Cardiac muscle cell (in vitro differentiated cells and primary cell): Measurements from ENCODE around the gene SPIN3. TPM values are rescaled to one million over a fixed set of nuclear protein-coding genes. Genes with fewer than 3 reads are reported as not detected.
A peak's percentile ranks its signal among the peaks of the same experiment; 100 is the strongest.

ENCODE experiments used
- DNase-seq, 2 donors: peaks; one replicate each; pipeline versions ENCODE4 v3.0.0 to v3.0.0-alpha.2; 2010 to 2017; ENCODE audit warnings: low read depth in 1 of 2, low spot score in 1 of 2
- H3K27ac ChIP-seq: fragments of 200-600 bp; sonication (generic); 2 replicates; pipeline ENCODE4 v1.5.1; 2016
- H3K27me3 ChIP-seq: fragments of 200-600 bp; sonication (generic); 2 replicates; pipeline ENCODE4 v1.6.0; 2016; ENCODE audit warnings: control low read depth
- H3K36me3 ChIP-seq: fragments of 200-600 bp; sonication (generic); 2 replicates; pipeline ENCODE4 v1.5.1; 2016; ENCODE audit warnings: control low read depth
- H3K4me1 ChIP-seq: fragments of 200-600 bp; sonication (generic); 2 replicates; pipeline ENCODE4 v1.8.1; 2017; ENCODE audit warnings: low read depth, mild to moderate bottlenecking, mixed run types
- H3K4me3 ChIP-seq: fragments of 200-600 bp; sonication (generic); 2 replicates; pipeline ENCODE4 v1.5.1; 2016; ENCODE audit warnings: mild to moderate bottlenecking
- H3K9me3 ChIP-seq: fragments of 200-600 bp; sonication (generic); 2 replicates; pipeline ENCODE4 v1.5.1; 2017; ENCODE audit warnings: low read depth, mild to moderate bottlenecking, control low read depth
- CTCF ChIP-seq: IDR thresholded peaks from 2 replicates; pipeline ENCODE4 v1.5.1; 2012; ENCODE audit warnings: low read depth, mild to moderate bottlenecking, low read length
- polyA plus RNA-seq: library from polyadenylated mRNA; unstranded; fragments of >200 nt; fragmentation: Nextera tagmentation; extraction: Ambion mirVana; gene quantifications from 2 replicates; pipeline ENCODE4 v1.2.1, GENCODE V29; 2016
- total RNA-seq: library from RNA; depleted of rRNA; stranded (reverse); fragments of >200 nt; gene quantifications from 2 replicates; pipeline ENCODE4 v1.2.3, GENCODE V29; 2016

The SPIN3 gene
- total and polyA plus RNA-seq, 2 experiments from 2014 or later: 15.4 to 22.2 TPM

- Histone ChIP-seq H3K27me3 (no peaks in the 10 kb centered on the region), H3K27ac (no peak overlapping the region), H3K9me3 (peaks cover 3% of the 10 kb centered on the region), H3K4me3 (no peak overlapping the region), H3K4me1 (no peaks in the 10 kb centered on the region), H3K36me3 (peaks cover 15% of the 10 kb centered on the region)
- peak; percentile 60 for TF ChIP-seq CTCF
- DNase-seq: peak; percentile 25 to 52
Measured at GRCh38 chrX:56978172-56978571, 17.2 kb downstream of the SPIN3 start.

GRCh38 chrX:56975611-56976010, 19.7 kb downstream of the SPIN3 start:
- Histone ChIP-seq H3K36me3 (peaks cover 13% of the 10 kb centered on the region), H3K27ac (no peak overlapping the region), H3K4me3 (no peak overlapping the region), H3K4me1 (no peaks in the 10 kb centered on the region), H3K27me3 (no peaks in the 10 kb centered on the region), H3K9me3 (peaks cover 3% of the 10 kb centered on the region)
- DNase-seq: peak in 1 of 2 donors; percentile 21
- peak; percentile 9 for TF ChIP-seq CTCF

- TF ChIP-seq CTCF: no peak
- H3K27ac ChIP-seq: no peak overlapping the region
- H3K4me1 ChIP-seq: no peaks in the 10 kb centered on the region
- peaks cover 13% of the 10 kb centered on the region for H3K36me3 ChIP-seq
- no peak for DNase-seq
- H3K4me3 ChIP-seq: no peak overlapping the region
- H3K9me3 ChIP-seq: peaks cover 3% of the 10 kb centered on the region
- no peaks in the 10 kb centered on the region for H3K27me3 ChIP-seq
Measured at GRCh38 chrX:56974408-56974807, 20.9 kb downstream of the SPIN3 start.

- no peaks in the 10 kb centered on the region for H3K9me3 ChIP-seq
- H3K36me3 ChIP-seq: no peaks in the 10 kb centered on the region
- H3K27ac ChIP-seq: no peak overlapping the region
- no peaks in the 10 kb centered on the region for H3K4me1 ChIP-seq
- no peak for TF ChIP-seq CTCF
- H3K27me3 ChIP-seq: no peaks in the 10 kb centered on the region
- DNase-seq: no peak
- no peak overlapping the region for H3K4me3 ChIP-seq
Measured at GRCh38 chrX:56969559-56969958, 25.8 kb downstream of the SPIN3 start.

- DNase-seq: no peak
- H3K27me3 ChIP-seq: no peaks in the 10 kb centered on the region
- no peak overlapping the region for H3K27ac ChIP-seq
- H3K36me3 ChIP-seq: no peaks in the 10 kb centered on the region
- no peaks in the 10 kb centered on the region for H3K4me1 ChIP-seq
- H3K4me3 ChIP-seq: no peak overlapping the region
- TF ChIP-seq CTCF: no peak
- H3K9me3 ChIP-seq: no peaks in the 10 kb centered on the region
Measured at GRCh38 chrX:56968980-56969379, 26.4 kb downstream of the SPIN3 start.

- Histone ChIP-seq H3K9me3 (no peaks in the 10 kb centered on the region), H3K4me3 (no peak overlapping the region), H3K27ac (no peak overlapping the region), H3K4me1 (no peaks in the 10 kb centered on the region), H3K27me3 (no peaks in the 10 kb centered on the region), H3K36me3 (no peaks in the 10 kb centered on the region)
- no peak for DNase-seq
- no peak for TF ChIP-seq CTCF
Measured at GRCh38 chrX:56963377-56963776, 32.0 kb downstream of the SPIN3 start.
